Fibroblast of skin of back (primary cell): ENCODE measurements around the gene SEPTIN14. TPM values are rescaled to one million over a fixed set of nuclear protein-coding genes. Genes with fewer than 3 reads are reported as not detected.
"Not testable (repeated sequence)": the region's sequence is repeated elsewhere in the genome, so short reads cannot be mapped to it uniquely, and the experiment has no call there.

Experiments
- DNase-seq: peaks from one replicate; pipeline ENCODE4 v3.0.0-alpha.2; 2013
- polyA plus RNA-seq, 2 experiments: library from polyadenylated mRNA; unstranded; fragments of 120-200 nt; gene quantifications; one replicate each; pipeline ENCODE4 v1.2.1, GENCODE V29; 2013; ENCODE audit not compliant: insufficient read length in 2 of 2

The SEPTIN14 gene
- polyA plus RNA-seq (2013, experiment 1 of 2; ENCODE audit: insufficient read length): 0.17 TPM
- 0.12 TPM for polyA plus RNA-seq (2013, experiment 2 of 2; ENCODE audit: insufficient read length)

GRCh38 chr7:55862652-55863051 lies at the start of gene SEPTIN14:
Gene SEPTIN14, minus strand, starts transcription at chr7:55862752. Its CDS starts 756 bp downstream, at chr7:55861996.
- DNase-seq: not testable (repeated sequence)

DNA sequence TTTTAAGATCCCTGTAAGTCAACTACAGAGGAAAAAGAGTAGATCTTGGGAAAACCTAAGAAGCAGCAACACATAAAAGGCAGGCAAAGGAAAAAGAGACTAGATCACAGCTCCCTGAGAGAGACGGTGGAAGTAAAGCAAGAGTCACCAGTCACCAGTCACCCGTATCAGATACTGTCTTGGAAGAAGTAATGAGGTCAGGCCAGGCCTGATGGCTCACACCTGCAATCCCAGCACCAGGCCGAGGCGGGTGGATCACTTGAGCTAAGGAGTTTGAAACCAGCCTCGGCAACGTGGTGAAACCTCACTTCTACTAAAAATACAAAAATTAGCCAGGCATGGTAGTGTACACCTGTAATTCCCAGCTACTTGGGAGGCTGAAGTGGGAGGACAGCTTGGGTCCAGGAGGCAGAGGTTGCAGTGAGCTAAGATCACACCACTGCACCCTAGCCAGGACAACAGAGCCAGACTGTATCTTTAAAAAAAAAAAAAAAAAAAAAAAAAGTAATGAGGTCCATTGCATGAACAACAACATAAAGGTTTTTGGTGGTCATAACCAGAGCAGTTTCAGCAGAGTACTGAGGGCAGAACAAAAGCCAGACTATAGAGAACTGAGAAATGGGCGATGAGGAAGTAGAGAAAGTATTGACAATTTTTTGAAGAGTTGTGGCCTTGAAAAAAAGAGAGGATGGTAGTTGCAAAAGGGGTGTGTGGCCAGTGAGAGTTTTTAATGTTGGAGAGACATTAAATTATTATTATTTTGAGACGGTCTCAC lies 41.6 kb upstream of the SEPTIN14 start:
- no peak for DNase-seq

- DNase-seq: not testable (repeated sequence)
These were observed 38.5 kb upstream of the SEPTIN14 start for GRCh38 chr7:55901059-55901458.

DNA sequence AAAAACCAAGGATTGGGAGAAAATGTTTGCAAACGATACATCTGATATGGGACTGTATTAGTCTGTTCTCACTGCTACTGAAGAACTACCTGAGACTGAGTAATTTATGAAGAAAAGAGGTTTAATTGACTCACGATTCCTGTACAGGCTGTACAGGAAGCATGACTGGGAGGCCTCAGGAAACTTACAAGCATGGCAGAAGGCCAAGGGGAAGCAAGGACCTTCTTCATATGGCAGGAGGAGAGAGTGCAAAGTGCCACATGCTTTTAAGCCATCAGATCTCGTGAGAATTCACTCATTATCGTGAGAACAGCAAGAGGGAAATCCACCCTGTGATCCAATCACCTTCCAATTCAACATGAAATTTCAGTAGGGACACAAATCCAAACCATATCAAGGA lies 35.7 kb upstream of the SEPTIN14 start:
- DNase-seq: no peak

GRCh38 chr7:55895021-55895420 lies 32.5 kb upstream of the SEPTIN14 start:
- no peak for DNase-seq

DNA sequence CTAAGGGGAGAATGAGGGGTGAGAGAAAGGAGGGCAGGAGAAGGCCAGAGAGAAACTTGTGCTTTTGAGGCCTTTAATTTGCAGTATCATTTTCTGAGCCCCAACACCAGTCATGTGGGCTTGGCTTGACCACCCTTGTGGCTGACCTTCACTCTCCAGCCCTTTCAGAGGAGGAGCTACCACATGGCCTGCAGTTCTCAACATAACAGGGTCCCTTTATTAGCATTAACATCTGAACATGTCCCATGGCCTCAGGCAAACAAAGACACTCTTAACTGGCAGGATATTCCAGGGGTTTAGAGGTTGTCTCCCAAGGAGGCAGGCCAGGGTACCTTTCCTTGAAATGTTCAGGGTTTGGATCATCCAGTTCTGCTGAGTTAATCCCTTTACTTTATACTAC lies 31.4 kb upstream of the SEPTIN14 start:
- no peak for DNase-seq

GRCh38 chr7:55888378-55888777 lies 25.8 kb upstream of the SEPTIN14 start:
- DNase-seq: not testable (repeated sequence)

DNA sequence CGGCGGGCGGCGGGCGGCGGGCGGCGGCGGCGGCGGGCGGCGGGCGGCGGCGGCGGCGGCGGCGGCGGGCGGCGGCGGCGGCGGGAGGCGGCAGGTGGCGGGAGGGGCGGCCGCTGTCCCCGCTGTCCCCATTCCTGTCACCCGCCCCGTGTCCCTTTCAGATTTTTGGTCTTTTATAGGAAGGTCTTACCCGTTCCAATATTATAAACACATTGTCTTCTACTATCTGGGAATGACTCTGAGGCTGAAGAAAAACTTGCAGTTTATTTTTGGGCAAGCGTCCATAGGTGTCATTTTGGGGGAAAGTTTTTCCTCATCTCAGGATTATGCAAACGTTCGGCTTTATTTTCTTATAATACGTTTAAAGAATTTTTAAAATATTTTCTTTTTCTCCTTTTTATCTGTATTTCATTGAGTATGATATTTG lies 25.3 kb upstream of the SEPTIN14 start:
- no peak for DNase-seq

DNA sequence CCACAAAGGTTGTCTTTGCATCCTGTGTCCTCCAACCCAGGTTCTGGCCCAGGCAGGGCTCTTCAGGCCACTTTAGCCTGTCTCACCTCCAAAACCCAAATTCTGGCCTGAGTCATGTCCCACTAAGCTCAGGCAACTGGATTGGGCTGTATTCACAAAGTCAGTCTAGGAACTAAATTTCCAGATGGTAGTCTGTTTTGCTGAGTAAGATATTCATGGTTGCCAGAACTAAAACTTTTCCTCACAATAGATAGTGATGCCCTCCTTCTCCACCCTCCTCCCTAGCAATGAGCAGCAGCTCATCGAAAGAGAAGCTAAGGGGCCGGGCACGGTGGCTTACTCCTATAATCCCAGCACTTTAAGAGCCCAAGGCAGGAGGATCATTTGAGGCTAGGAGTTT lies 21.8 kb upstream of the SEPTIN14 start:
- DNase-seq: no peak

- no peak for DNase-seq
These were observed 16.1 kb upstream of the SEPTIN14 start for GRCh38 chr7:55878691-55879090.

DNA sequence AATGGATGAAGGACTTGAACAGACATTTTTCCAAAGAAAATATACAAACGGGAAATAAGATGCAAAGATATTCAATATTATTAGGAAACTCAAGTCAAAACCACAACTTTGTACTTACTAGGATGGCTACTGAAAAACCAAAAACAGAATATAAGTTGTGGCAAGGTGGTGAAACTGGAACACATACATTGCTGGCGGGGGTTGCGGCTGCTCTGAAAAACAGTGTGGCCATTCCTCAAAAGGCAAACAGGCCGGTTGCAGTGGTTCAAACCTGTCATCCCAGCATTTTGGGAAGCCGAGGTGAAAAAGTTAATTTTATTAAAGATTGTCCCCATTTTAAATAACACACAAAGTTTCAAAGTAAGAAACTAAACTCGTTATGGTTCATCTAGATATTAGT lies 14.8 kb upstream of the SEPTIN14 start:
- DNase-seq: no peak

- no peak for DNase-seq
These were observed 11.2 kb upstream of the SEPTIN14 start for GRCh38 chr7:55873765-55874164.

- DNase-seq: no peak
These were observed 9.5 kb upstream of the SEPTIN14 start for GRCh38 chr7:55871932-55872485.

GRCh38 chr7:55868989-55869388 lies 6.4 kb upstream of the SEPTIN14 start:
- not testable (repeated sequence) for DNase-seq

DNA sequence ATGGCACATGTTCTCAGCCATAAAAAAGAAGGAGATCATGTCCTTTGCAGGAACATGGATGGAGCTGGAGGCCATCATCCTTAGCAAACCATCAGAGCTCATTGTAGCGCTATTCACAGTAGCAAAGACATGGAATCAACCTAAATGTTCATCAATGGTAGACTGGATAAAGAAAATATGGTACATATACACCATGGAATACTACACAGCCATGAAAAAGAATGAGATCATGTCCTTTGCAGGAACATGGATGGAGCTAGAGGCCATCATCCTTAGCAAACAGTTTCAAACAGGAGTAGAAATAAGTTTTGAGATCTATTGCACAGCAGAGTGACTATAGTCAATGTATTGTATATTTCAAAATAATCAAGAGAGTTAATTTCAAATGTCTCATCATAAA lies 17.4 kb downstream of the SEPTIN14 start:
- not testable (repeated sequence) for DNase-seq

DNA sequence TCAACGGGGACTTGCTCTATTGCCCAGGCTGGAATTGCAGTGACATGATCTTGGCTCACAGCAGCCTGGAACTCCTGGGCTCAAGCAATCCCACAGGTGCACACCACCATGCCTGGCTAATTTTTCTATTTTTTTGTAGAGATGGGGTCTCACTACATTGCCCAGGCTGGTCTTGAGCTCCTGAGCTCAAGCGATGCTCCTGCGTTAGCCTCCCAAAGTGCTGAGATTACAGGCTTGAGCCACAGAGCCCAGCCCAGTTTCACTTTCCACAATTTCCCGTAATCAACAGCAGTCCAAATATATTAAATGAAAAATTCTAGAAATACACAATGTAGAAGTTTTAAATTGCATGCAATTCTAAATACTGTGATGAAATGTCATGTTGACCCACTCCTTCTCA lies 24.0 kb downstream of the SEPTIN14 start:
- DNase-seq: no peak

- DNase-seq: no peak
These were observed 35.0 kb downstream of the SEPTIN14 start for GRCh38 chr7:55827577-55827976.

GRCh38 chr7:55818686-55819085 lies 43.9 kb downstream of the SEPTIN14 start:
- DNase-seq: no peak

DNA sequence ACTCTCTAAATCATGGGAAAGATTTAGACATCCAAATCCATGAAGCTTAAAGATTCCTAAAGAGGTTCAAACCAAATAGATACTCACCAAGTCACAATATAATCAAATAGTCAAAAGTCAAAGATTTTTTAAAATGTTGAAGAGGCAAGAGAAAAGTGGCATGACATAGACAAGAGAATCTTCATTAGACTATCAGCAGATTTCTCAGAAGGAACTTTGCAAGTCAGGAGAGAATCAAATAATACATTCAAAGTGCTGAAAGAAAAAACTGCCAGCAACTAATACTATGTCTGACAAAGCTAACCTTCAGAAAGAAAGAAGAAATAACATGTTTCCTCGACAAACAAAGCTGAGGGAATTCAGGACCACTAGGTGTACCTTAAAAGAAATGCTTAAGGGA lies 65.3 kb downstream of the SEPTIN14 start:
- not testable (repeated sequence) for DNase-seq

GRCh38 chr7:55794527-55794926 lies 68.0 kb downstream of the SEPTIN14 start:
- DNase-seq: no peak

DNA sequence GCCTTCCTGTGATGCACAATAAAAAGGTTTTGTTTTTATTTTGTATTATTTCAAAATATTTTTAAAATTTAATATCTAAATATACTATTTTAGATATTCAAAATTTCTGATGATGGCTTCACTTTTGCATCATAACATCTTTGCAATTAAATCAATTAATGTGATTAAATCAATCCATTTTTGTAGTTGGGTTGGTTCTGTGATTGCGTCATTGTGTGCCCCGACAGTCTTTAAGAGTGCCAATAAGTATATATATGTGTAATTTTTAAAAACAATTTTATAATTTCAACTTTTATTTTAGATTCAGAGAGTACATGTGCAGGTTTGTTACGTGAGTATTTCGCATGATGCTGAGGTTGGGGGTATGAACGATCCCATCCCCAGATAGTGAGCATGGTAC lies 70.5 kb downstream of the SEPTIN14 start:
- no peak for DNase-seq

- no peak for DNase-seq
These were observed 74.8 kb downstream of the SEPTIN14 start for GRCh38 chr7:55787796-55788195.

- no peak for DNase-seq
These were observed 75.7 kb downstream of the SEPTIN14 start for GRCh38 chr7:55786901-55787300.

GRCh38 chr7:55785444-55785843 lies 77.1 kb downstream of the SEPTIN14 start:
- DNase-seq: not testable (repeated sequence)
